Smooth muscle cell (in vitro differentiated cells): ENCODE data around the gene LACTB. TPM values are rescaled to one million over a fixed set of nuclear protein-coding genes. Genes with fewer than 3 reads are reported as not detected.

Experiments used
- DNase-seq: peaks from one replicate; lab custom pipeline; 2025; ENCODE audit not compliant: unreplicated experiment; lab: John Stamatoyannopoulos, UW
- H2AFZ ChIP-seq: fragments of 200-600 bp; sonication (generic); 2 replicates; pipeline ENCODE4 v1.6.0; 2016; ENCODE audit warnings: antibody characterized with exemption, low read depth, mild to moderate bottlenecking
- H3F3A ChIP-seq: fragments of 200-600 bp; sonication (generic); 2 replicates; pipeline ENCODE4 v1.6.0; 2017; ENCODE audit warnings: antibody characterized with exemption, low read depth
- H3K27ac ChIP-seq: fragments of 200-600 bp; sonication (generic); 2 replicates; pipeline ENCODE4 v1.5.1; 2016; ENCODE audit warnings: low read depth, mild to moderate bottlenecking
- H3K27me3 ChIP-seq: fragments of 200-600 bp; sonication (generic); 2 replicates; pipeline ENCODE4 v1.6.1; 2016; ENCODE audit warnings: low read depth, mild to moderate bottlenecking
- H3K36me3 ChIP-seq: fragments of 200-600 bp; sonication (generic); 2 replicates; pipeline ENCODE4 v1.5.1; 2016; ENCODE audit warnings: low read depth
- H3K4me1 ChIP-seq: fragments of 200-600 bp; sonication (generic); 2 replicates; pipeline ENCODE4 v1.5.1; 2016; ENCODE audit warnings: low read depth
- H3K4me2 ChIP-seq: fragments of 200-600 bp; sonication (generic); 2 replicates; pipeline ENCODE4 v1.6.0; 2016; ENCODE audit warnings: mild to moderate bottlenecking
- H3K4me3 ChIP-seq: fragments of 200-600 bp; sonication (generic); 2 replicates; pipeline ENCODE4 v1.5.1; 2016; ENCODE audit warnings: mild to moderate bottlenecking
- H3K79me2 ChIP-seq: fragments of 200-600 bp; sonication (generic); 2 replicates; pipeline ENCODE4 v1.6.0; 2016; ENCODE audit warnings: low read depth, mild to moderate bottlenecking
- H3K9ac ChIP-seq: fragments of 200-600 bp; sonication (generic); 2 replicates; pipeline ENCODE4 v1.6.0; 2016; ENCODE audit warnings: low read depth
- H3K9me3 ChIP-seq: fragments of 200-600 bp; sonication (generic); replicated peaks from 2 replicates; pipeline ENCODE4 v1.5.1; 2016; ENCODE audit warnings: low read depth
- H4K20me1 ChIP-seq: fragments of 200-600 bp; sonication (generic); 2 replicates; pipeline ENCODE4 v1.6.0; 2016; ENCODE audit warnings: low read depth
- WGBS: methylation state at CpG from one replicate; pipeline ENCODE4 v1.1.7; 2016; ENCODE audit warnings: low lambda C conversion rate; 5-methylcytosine and 5-hydroxymethylcytosine counted together
- polyA plus RNA-seq: library from polyadenylated mRNA; unstranded; fragments of >200 nt; fragmentation: Nextera tagmentation; extraction: Ambion mirVana; gene quantifications from 2 replicates; pipeline ENCODE4 v1.2.1, GENCODE V29; 2016
- total RNA-seq: library from RNA; depleted of rRNA; stranded (reverse); fragments of >200 nt; gene quantifications from 2 replicates; pipeline ENCODE4 v1.2.3, GENCODE V29; 2014
- TF ChIP-seq, protein P1 (sequence below): fragments of 200-600 bp; sonication (generic); IDR thresholded peaks from 2 replicates; pipeline ENCODE4 v1.5.1; 2017; ENCODE audit warnings: borderline replicate concordance, mild to moderate bottlenecking, antibody characterized with exemption; ENCODE audit not compliant: insufficient read depth, poor library complexity, severe bottlenecking

Gene LACTB
- total and polyA plus RNA-seq, 2 experiments from 2014 or later, result 9.0 to 12.5 TPM

- H3K27me3 ChIP-seq, result no peaks in the 10 kb centered on the region
- no peaks in the 10 kb centered on the region for H3K79me2 ChIP-seq
- H3K4me3 ChIP-seq, result no peak overlapping the region
- no peak overlapping the region for H2AFZ ChIP-seq
- H3F3A ChIP-seq, result no peaks in the 10 kb centered on the region
- no peaks in the 10 kb centered on the region for H3K36me3 ChIP-seq
- H3K9me3 ChIP-seq, result no peaks in the 10 kb centered on the region
- H3K4me1 ChIP-seq, result no peaks in the 10 kb centered on the region
- DNase-seq, result no peak
- H4K20me1 ChIP-seq, result no peaks in the 10 kb centered on the region
- TF ChIP-seq, protein P1, sequence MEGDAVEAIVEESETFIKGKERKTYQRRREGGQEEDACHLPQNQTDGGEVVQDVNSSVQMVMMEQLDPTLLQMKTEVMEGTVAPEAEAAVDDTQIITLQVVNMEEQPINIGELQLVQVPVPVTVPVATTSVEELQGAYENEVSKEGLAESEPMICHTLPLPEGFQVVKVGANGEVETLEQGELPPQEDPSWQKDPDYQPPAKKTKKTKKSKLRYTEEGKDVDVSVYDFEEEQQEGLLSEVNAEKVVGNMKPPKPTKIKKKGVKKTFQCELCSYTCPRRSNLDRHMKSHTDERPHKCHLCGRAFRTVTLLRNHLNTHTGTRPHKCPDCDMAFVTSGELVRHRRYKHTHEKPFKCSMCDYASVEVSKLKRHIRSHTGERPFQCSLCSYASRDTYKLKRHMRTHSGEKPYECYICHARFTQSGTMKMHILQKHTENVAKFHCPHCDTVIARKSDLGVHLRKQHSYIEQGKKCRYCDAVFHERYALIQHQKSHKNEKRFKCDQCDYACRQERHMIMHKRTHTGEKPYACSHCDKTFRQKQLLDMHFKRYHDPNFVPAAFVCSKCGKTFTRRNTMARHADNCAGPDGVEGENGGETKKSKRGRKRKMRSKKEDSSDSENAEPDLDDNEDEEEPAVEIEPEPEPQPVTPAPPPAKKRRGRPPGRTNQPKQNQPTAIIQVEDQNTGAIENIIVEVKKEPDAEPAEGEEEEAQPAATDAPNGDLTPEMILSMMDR, result no peak
- no peak overlapping the region for H3K27ac ChIP-seq
- 95% methylated on average over 2 of the region's 2 CpGs for WGBS
- H3K9ac ChIP-seq, result no peak overlapping the region
- H3K4me2 ChIP-seq, result no peak overlapping the region
Observed at GRCh38 chr15:63140936-63141335, 19.3 kb downstream of the LACTB start.

DNA sequence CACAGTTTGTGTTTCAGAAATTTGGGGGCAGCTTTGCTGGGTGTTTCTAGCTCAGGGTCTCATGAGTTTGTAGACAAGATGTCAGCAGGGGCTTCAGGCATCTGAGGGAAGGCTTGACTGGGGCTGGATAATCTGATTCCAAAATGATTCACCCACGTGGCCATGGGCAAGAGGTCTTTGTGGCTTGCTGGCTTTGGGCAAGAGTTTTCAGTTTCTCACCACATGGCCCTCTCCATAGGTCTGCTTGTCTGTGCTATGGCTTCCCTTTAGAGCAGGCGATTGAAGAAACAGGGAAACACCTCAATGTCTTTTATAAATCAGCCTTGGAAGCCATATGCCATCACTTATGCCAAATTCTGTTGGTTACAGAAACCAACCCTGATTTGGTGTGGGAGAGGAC lies 23.8 kb downstream of the LACTB start:
- Histone ChIP-seq H3K4me3 (no peak overlapping the region), H3K27ac (no peak overlapping the region), H3K4me1 (no peaks in the 10 kb centered on the region), H3K9me3 (no peaks in the 10 kb centered on the region), H2AFZ (no peak overlapping the region), H3F3A (no peaks in the 10 kb centered on the region), H3K27me3 (no peaks in the 10 kb centered on the region), H3K4me2 (no peak overlapping the region), H3K9ac (no peak overlapping the region), H3K36me3 (peaks cover 3% of the 10 kb centered on the region), H4K20me1 (no peaks in the 10 kb centered on the region), H3K79me2 (no peaks in the 10 kb centered on the region)
- no peak for DNase-seq
- TF ChIP-seq, protein P1, result no peak
- 92% methylated on average over 2 of the region's 2 CpGs for WGBS

GRCh38 chr15:63146684-63147083 lies 25.0 kb downstream of the LACTB start:
- H3K27ac ChIP-seq, result no peak overlapping the region
- no peaks in the 10 kb centered on the region for H3K4me1 ChIP-seq
- no peak overlapping the region for H2AFZ ChIP-seq
- TF ChIP-seq, protein P1, result no peak
- no peak for DNase-seq
- H3K36me3 ChIP-seq, result peaks cover 3% of the 10 kb centered on the region
- WGBS, result 86% methylated on average over 3 of the region's 3 CpGs
- no peak overlapping the region for H3K4me3 ChIP-seq
- no peaks in the 10 kb centered on the region for H3K27me3 ChIP-seq
- H3K79me2 ChIP-seq, result no peaks in the 10 kb centered on the region
- no peaks in the 10 kb centered on the region for H3K9me3 ChIP-seq
- H3K9ac ChIP-seq, result no peak overlapping the region
- no peak overlapping the region for H3K4me2 ChIP-seq
- H3F3A ChIP-seq, result no peaks in the 10 kb centered on the region
- peaks cover 6% of the 10 kb centered on the region for H4K20me1 ChIP-seq

- no peak for DNase-seq
- no peak overlapping the region for H3K9ac ChIP-seq
- TF ChIP-seq, protein P1, result no peak
- H3K27ac ChIP-seq, result no peak overlapping the region
- peaks cover 31% of the 10 kb centered on the region for H3K79me2 ChIP-seq
- no peak overlapping the region for H3K4me3 ChIP-seq
- H3F3A ChIP-seq, result no peaks in the 10 kb centered on the region
- H3K4me1 ChIP-seq, result peaks cover 7% of the 10 kb centered on the region
- 100% methylated on average over 1 of the region's 1 CpG for WGBS
- no peaks in the 10 kb centered on the region for H3K9me3 ChIP-seq
- H4K20me1 ChIP-seq, result peaks cover 41% of the 10 kb centered on the region
- no peak overlapping the region for H2AFZ ChIP-seq
- peaks cover 10% of the 10 kb centered on the region for H3K36me3 ChIP-seq
- H3K27me3 ChIP-seq, result no peaks in the 10 kb centered on the region
- H3K4me2 ChIP-seq, result no peak overlapping the region
Observed at GRCh38 chr15:63151665-63152064, 30.0 kb downstream of the LACTB start.
